Stimulated activated naive CD4-positive, alpha-beta T cell (primary cell): Measurements from ENCODE around the gene PINK1.

Source experiments
- DNase-seq, 6 experiments: peaks; one replicate each; lab custom pipeline; 2025; lab: John Stamatoyannopoulos, UW

Gene PINK1

GRCh38 chr1:20610970-20611369 lies 22.3 kb upstream of the PINK1 start:
- no peak for DNase-seq

- no peak for DNase-seq
These were observed 21.6 kb upstream of the PINK1 start for GRCh38 chr1:20611652-20612051.

- no peak for DNase-seq
These were observed 21.0 kb upstream of the PINK1 start for GRCh38 chr1:20612221-20612746.

DNA sequence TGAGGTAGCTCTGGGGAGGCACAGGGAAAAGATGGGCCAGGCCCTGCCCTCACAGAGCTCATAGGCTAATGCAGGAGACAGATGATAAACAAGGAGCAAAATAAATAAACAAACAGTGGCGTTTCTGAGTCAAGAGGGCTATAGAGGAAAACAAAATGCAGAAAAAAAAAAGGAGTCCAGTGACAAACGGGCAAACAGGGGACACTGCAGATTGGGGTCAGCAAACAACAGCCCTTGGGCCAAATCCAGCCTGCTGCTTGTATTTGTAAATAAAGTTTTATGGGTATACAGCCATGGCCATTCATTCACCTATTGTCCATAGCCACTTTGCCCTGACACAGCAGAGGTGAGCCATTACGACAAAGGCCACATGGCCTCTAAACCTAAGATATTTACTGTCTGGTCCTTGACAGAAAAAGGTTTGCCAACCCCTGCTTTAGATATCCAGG lies 19.1 kb upstream of the PINK1 start:
- no peak for DNase-seq

DNA sequence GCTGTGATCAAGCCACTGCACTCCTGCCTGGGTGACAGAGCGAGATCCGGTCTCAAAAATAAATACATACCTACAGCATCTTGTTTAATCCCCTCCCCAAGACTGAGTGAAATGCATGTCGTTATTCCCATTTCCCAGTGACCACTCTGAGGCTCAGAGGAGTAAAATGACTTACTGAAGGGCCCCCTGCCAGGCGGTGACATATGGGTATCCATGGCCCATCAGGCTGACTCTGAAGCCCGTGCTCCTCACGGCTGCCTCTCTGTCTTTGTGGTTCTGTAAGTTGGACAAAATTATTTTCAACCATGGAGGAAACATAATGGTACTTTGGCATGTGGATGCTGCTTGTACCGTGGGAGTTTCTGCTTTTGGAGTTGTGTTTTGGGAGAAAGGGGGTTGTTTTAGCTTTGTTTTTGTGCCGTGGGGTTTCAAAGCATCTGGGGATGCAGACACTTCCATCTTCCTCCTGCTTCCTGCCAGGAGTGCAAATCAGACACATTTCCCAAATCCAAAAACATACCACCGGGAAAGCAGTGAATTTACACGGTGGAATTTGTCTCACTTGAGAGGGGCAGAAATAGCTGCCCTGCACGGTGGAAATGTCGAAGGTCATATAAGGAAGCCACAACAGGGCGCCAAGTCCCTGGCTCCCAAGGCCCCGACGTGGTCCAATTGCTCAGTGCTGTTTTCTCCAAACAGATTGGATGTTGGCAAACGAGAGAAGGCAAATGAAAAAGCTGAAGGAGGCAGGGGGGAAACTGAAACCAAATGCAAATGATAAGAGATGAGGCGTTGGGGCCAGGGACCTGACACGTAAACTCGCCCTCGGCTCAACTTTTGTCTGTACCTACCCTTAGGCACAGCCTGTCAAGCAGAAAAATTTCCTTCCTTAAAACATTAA lies 17.1 kb upstream of the PINK1 start:
- DNase-seq, result no peak

GRCh38 chr1:20616847-20617487 lies 16.3 kb upstream of the PINK1 start:
- no peak for DNase-seq

- DNase-seq, result no peak
These were observed 14.7 kb upstream of the PINK1 start for GRCh38 chr1:20618550-20618949.

DNA sequence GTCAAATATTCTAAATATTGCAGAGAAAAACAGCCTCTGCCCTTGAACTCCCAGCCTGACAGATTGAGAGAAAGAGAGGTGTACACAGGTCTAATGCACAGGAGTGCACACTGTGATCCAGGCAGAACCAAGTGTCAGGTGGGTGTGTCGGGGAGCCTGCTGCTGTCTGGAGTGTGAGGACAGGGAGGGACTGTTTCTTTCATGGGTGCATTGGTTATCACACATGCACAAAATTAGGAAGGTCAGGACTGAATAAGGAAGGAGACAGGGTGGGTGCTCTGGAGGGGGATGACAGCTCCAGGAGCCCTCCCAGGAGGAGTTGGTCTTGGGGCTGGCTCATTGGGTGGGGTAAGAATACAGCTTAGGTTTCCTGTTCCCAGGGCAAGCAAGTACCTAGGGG lies 13.3 kb upstream of the PINK1 start:
- no peak for DNase-seq

DNA sequence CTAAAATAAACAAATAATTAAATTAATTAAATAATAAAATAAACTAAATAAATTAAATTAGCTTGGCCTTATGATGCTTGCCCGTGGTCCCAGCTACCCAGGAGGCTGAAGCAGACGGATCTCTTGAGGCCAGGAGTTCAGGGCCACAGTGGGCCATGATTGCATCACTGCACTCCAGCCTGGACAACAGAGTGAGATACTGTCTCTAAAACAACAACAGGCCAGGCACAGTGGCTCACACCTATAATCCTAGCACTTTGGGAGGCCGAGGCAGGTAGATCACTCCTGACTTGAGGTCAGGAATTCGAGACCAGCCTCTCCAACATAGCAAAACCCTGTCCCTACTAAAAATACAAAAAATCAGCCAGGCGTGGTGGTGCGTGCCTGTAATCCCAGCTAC lies 12.2 kb upstream of the PINK1 start:
- DNase-seq, result no peak

DNA sequence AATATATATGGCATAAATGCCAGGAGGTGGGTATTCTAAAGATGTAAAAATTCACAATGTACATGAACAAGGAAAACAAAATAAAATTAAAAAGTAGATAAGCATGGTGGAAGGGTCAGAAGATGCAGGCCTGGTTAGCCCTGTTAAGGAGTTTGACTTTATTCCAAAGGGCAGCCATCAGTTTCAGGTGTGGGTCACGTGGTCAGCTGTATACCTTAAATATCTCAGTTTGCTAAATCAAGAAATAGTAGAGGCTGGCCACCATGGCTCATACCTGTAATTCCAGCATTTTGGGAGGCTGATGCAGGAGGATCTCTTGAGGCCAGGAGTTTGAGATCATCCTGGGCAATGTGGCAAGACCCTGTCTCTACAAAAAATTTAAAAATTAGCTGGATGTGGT lies 8.5 kb upstream of the PINK1 start:
- DNase-seq, result no peak

- DNase-seq, result no peak
These were observed 7.8 kb upstream of the PINK1 start for GRCh38 chr1:20625176-20626097.

DNA sequence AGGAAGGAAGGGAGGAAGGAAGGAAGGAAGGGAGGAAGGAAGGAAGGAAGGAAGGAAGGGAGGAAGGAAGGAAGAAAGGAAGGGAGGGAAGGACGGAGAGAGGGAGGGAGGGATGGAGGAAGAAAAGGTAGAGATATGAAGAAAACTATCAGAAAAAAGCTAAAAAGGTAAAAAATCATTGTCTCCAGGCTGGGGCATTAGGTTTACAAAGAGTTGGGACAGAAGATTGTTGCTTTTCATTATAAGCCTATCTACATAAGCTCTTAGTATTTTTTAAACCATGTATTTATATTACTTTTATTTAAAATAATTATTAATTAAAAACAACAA lies 7.2 kb upstream of the PINK1 start:
- no peak for DNase-seq

DNA sequence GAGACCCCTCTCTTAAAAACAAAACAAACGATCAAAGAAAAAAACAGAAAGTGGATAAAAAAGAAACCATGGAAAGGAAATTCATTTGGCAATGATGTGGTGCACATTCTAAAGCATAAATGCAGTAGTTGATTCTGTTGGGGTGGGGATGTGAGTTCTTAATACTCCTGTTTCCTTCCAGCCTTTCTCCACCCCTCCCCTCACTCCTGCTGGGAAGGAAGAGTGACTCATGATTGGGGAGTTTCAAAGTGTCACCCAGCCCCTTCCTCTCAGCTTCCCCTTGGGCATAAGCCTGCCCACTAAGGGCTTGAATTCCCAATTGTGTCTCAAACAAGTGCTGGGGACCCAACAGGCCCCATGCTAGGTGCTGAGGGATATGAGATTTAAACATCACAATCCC lies 6.7 kb upstream of the PINK1 start:
- DNase-seq, result no peak

DNA sequence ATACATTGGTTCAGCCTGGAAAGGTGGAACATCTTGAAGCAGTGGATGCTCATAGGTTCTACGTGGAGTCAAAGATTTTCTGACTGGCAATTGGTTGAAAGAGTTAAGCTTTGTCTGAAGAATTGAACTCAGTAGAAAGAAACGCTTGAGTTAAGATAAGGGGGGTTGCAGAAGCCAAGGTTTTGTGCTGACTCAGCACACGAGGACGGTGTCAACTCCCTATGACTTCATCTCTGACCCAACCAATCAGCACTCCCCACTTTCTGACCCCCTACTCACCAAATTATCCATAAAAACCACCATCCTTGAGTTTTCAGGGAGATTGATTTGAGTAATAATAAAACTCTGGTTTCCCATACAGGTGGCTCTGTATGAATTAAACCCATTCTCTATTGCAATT lies 2.5 kb upstream of the PINK1 start:
- no peak for DNase-seq

GRCh38 chr1:20632386-20632785 lies 872 bp upstream of the PINK1 start:
- no peak for DNase-seq

- peak in 1 of 6 experiments; percentile 61 for DNase-seq
These were observed 871 bp downstream of the PINK1 start for GRCh38 chr1:20634065-20634593.

DNA sequence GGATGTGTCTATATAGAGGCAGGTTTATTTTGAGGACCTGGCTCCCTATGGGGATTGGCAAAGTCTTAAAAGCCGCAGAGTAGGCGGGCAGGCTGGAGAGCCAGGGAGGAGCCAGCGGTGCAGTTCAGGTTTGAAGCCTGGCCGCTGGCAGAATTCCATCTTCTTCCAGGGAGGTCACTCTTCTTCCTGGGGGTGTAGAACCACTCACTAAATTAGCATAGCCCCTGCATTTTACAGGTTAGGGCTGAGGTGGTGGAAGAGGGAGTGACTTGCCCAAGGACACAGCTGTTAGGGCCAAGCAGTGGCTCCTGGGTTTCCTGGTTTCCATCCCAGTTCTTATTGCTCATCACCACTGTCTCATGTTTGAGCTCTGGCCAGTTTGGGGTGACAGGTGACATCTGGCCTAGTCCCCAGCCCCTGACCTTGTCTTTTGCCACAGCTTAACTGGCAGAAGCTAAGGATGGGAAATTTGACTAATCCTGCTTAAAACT lies 1.4 kb downstream of the PINK1 start:
- DNase-seq, result peak; percentile 6 to 63 (median 20)

GRCh38 chr1:20636785-20637347 lies 3.6 kb downstream of the PINK1 start:
- DNase-seq, result no peak

GRCh38 chr1:20640183-20640597 lies 6.9 kb downstream of the PINK1 start:
- DNase-seq, result peak; percentile 21 to 71 (median 33)

GRCh38 chr1:20641975-20642374 lies 8.7 kb downstream of the PINK1 start:
- DNase-seq, result no peak

- no peak for DNase-seq
These were observed 9.8 kb downstream of the PINK1 start for GRCh38 chr1:20643080-20643479.
